Measurements from ENCODE around the gene ADAMTS1.

Gene ADAMTS1

GRCh38 chr21:26813426-26813998 lies 31.7 kb downstream of the ADAMTS1 start:
- no peak overlapping the region for H3K4me3 ChIP-seq (ENCODE audit: low read length)
- TF ChIP-seq ZNF274 (IDR thresholded peaks at IDR 0.05; ENCODE audit: low read depth, low read length) = no peak

GRCh38 chr21:26812173-26812572 lies 33.0 kb downstream of the ADAMTS1 start:
- no peak for TF ChIP-seq ZNF274 (IDR thresholded peaks at IDR 0.05; ENCODE audit: low read depth, low read length)

GRCh38 chr21:26811482-26811881 lies 33.7 kb downstream of the ADAMTS1 start:
- no peak for TF ChIP-seq ZNF274 (IDR thresholded peaks at IDR 0.05; ENCODE audit: low read depth, low read length)
- no peak overlapping the region for H3K4me3 ChIP-seq (ENCODE audit: low read length)

More at GRCh38 chr21:26812173-26812572, 33.0 kb downstream of the ADAMTS1 start:
- no peak overlapping the region for H3K4me3 ChIP-seq (ENCODE audit: low read length)

- no peak overlapping the region for H3K4me3 ChIP-seq (ENCODE audit: low read length)
- TF ChIP-seq ZNF274 (IDR thresholded peaks at IDR 0.05; ENCODE audit: low read depth, low read length) = no peak
These were observed 34.4 kb downstream of the ADAMTS1 start for GRCh38 chr21:26810676-26811415.

GRCh38 chr21:26810266-26810665 lies 34.9 kb downstream of the ADAMTS1 start:
- H3K4me3 ChIP-seq (ENCODE audit: low read length) = no peak overlapping the region
- TF ChIP-seq ZNF274 (IDR thresholded peaks at IDR 0.05; ENCODE audit: low read depth, low read length) = no peak

- no peak overlapping the region for H3K4me3 ChIP-seq (ENCODE audit: low read length)
These were observed 35.5 kb downstream of the ADAMTS1 start for GRCh38 chr21:26809745-26810144.

GRCh38 chr21:26806801-26807295 lies 38.4 kb downstream of the ADAMTS1 start:
- H3K4me3 ChIP-seq (ENCODE audit: low read length) = no peak overlapping the region
- no peak for TF ChIP-seq ZNF274 (IDR thresholded peaks at IDR 0.05; ENCODE audit: low read depth, low read length)

More at GRCh38 chr21:26809745-26810144, 35.5 kb downstream of the ADAMTS1 start:
- TF ChIP-seq ZNF274 (IDR thresholded peaks at IDR 0.05; ENCODE audit: low read depth, low read length) = no peak

GRCh38 chr21:26804895-26805609 lies 40.2 kb downstream of the ADAMTS1 start:
- TF ChIP-seq ZNF274 (IDR thresholded peaks at IDR 0.05; ENCODE audit: low read depth, low read length) = no peak
- H3K4me3 ChIP-seq (ENCODE audit: low read length) = no peak overlapping the region

GRCh38 chr21:26801498-26801897 lies 43.7 kb downstream of the ADAMTS1 start:
- no peak overlapping the region for H3K4me3 ChIP-seq (ENCODE audit: low read length)
- no peak for TF ChIP-seq ZNF274 (IDR thresholded peaks at IDR 0.05; ENCODE audit: low read depth, low read length)

- no peak for TF ChIP-seq ZNF274 (IDR thresholded peaks at IDR 0.05; ENCODE audit: low read depth, low read length)
- H3K4me3 ChIP-seq (ENCODE audit: low read length) = no peak overlapping the region
These were observed 44.2 kb downstream of the ADAMTS1 start for GRCh38 chr21:26800970-26801431.

- H3K4me3 ChIP-seq (ENCODE audit: low read length) = no peak overlapping the region
- TF ChIP-seq ZNF274 (IDR thresholded peaks at IDR 0.05; ENCODE audit: low read depth, low read length) = no peak
These were observed 44.8 kb downstream of the ADAMTS1 start for GRCh38 chr21:26800455-26800854.

GRCh38 chr21:26800001-26800400 lies 45.2 kb downstream of the ADAMTS1 start:
- no peak overlapping the region for H3K4me3 ChIP-seq (ENCODE audit: low read length)
- no peak for TF ChIP-seq ZNF274 (IDR thresholded peaks at IDR 0.05; ENCODE audit: low read depth, low read length)

- no peak overlapping the region for H3K4me3 ChIP-seq (ENCODE audit: low read length)
- no peak for TF ChIP-seq ZNF274 (IDR thresholded peaks at IDR 0.05; ENCODE audit: low read depth, low read length)
These were observed 46.1 kb downstream of the ADAMTS1 start for GRCh38 chr21:26798856-26799751.
